ENCODE results near the gene GAB3.
"Not testable (repeated sequence)": the region's sequence is repeated elsewhere in the genome, so short reads cannot be mapped to it uniquely, and the experiment has no call there.

Gene GAB3

DNA sequence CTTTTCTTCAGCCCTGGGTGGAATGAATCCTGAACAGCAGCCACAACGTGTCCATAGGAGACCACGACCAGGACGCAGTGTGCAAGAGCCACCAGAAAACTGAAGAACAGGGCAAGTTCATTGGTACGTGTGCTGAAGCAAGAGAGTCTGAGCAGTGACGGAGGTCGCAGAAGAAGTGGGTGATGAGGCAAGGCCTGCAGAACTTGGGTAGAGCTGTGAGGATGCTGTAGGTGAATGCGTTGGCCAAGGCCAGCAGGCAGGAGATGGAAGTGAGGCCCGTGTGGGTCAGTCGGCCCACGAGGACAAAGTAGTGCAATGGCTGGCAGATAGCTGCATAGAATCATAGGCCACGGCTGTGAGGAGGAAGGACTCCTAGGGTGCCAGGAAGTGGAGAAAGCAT is 91.9 kb downstream of the GAB3 start:
- DNase-seq (ENCODE audit: low read depth): no peak
- TF ChIP-seq, protein P1, sequence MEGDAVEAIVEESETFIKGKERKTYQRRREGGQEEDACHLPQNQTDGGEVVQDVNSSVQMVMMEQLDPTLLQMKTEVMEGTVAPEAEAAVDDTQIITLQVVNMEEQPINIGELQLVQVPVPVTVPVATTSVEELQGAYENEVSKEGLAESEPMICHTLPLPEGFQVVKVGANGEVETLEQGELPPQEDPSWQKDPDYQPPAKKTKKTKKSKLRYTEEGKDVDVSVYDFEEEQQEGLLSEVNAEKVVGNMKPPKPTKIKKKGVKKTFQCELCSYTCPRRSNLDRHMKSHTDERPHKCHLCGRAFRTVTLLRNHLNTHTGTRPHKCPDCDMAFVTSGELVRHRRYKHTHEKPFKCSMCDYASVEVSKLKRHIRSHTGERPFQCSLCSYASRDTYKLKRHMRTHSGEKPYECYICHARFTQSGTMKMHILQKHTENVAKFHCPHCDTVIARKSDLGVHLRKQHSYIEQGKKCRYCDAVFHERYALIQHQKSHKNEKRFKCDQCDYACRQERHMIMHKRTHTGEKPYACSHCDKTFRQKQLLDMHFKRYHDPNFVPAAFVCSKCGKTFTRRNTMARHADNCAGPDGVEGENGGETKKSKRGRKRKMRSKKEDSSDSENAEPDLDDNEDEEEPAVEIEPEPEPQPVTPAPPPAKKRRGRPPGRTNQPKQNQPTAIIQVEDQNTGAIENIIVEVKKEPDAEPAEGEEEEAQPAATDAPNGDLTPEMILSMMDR (IDR thresholded peaks at IDR 0.05; ENCODE audit: insufficient read depth, low read depth, low read length, missing control alignments): no peak
- H3K4me3 ChIP-seq (ENCODE audit: low read length): no peak overlapping the region

DNA sequence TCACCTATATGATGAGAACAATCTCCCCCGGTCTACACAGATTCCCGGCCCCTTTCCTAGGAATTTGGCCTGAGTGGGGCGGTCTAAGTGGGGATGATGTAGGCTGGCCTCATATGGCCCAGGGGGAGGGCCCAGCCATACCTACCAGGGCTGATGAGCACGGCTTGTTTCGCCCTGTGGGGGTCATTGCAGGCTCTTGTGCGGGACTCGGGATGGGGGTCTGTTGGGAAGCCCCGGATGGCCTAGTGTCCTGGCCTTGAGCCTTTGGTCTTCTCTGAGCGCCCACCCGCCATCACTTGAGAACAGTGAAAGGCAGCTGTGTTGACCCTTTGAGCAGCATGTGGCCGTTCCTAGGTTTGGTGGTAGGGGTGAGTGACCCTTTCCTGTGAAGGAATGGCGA is 92.7 kb downstream of the GAB3 start:
- no peak for DNase-seq (ENCODE audit: low read depth)
- H3K4me3 ChIP-seq (ENCODE audit: low read length): no peak overlapping the region
- TF ChIP-seq, protein P1 (IDR thresholded peaks at IDR 0.05; ENCODE audit: insufficient read depth, low read depth, low read length, missing control alignments): no peak

DNA sequence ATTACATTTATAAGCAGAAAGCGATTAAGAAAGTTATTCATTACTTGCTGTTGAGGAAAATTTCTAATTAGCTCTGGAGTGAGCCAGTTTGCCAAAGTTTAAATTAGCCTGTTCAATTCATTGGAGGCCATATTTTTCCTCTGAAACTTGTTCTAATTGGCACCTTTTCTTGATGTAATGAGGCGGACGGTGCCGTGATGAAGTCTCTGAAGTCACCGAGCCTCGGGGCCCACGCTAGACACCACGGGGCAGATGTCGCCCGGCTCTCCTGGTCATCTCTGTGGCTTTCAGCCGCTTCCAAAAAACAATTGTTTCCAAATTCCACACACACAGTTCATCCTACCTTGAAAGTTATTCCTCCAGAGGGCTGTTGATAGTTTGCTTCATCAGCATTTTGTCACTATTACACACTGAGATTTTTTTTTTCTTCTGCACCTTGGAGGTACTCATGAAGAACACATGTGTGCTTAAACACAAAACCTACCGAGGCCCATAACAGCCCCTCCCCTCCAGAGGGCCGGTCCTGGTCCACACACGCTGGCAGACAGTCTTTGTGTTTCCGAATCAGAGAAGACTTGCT is 93.6 kb downstream of the GAB3 start:
- TF ChIP-seq, protein P1 (IDR thresholded peaks at IDR 0.05; ENCODE audit: insufficient read depth, low read depth, low read length, missing control alignments): no peak
- no peak overlapping the region for H3K4me3 ChIP-seq (ENCODE audit: low read length)

DNA sequence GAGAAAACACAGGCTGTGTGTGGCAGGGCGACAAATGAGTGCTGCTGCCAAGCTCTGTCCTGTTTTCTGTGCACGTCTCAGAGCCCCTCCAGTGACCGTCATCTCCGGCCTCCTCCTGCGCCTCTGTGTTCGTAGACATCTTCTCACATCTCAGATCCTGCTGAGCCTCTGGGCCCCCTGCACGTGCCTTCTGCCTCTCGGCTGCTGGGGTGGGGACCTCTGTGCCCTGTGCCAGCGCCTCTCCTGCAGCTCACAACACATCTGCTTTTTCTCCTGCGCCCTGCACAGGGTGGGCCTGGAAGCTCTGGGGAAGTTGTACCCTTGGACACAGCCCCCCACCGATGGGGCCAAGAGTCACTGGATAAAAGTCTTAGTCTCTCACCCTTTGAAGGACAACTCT is 95.1 kb downstream of the GAB3 start:
- TF ChIP-seq, protein P1 (IDR thresholded peaks at IDR 0.05; ENCODE audit: insufficient read depth, low read depth, low read length, missing control alignments): no peak
- H3K4me3 ChIP-seq (ENCODE audit: low read length): no peak overlapping the region
- no peak for DNase-seq (ENCODE audit: low read depth)

More for the DNA sequence above, 93.6 kb downstream of the GAB3 start:
- no peak for DNase-seq (ENCODE audit: low read depth)

DNA sequence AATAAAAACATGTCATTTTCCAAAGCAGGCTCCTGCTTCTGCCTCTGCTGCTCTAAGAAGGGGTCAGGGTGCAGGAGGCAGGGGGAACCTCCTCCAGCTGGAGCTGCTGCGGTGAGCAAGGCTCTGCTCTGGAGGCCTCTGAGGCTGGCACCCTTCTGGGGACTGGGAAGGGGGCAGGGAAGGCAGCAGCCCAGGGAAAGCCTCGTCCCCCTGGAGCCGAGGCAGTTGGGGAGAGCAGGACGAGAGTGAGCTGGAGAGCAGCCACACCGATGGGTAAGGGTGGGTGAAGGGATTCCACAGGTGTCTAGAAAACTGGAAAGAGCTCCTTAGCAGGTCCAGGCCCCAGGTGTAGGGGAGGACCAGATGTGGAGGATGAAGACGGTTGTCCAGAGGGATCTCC is 95.5 kb downstream of the GAB3 start:
- TF ChIP-seq, protein P1 (IDR thresholded peaks at IDR 0.05; ENCODE audit: insufficient read depth, low read depth, low read length, missing control alignments): no peak
- DNase-seq (ENCODE audit: low read depth): no peak
- no peak overlapping the region for H3K4me3 ChIP-seq (ENCODE audit: low read length)

DNA sequence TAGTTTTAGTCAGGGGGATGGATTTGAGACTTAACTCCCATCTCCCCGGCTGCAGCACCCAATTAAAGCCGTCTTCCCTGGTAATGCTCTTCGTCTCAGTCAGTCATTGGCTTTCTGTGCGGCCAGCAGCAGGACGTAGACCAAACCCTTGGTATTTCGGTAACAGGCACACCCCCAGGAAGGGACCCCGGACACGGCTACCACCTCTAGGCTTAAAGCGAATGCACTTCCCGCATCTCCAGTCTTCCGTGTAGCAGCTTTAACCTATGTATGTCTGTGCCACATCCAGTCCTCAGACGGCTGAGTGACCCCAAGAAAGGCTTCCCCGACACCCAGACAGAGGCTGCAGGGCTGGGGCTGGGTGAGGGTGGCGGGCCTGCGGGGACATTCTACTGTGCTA is 96.0 kb downstream of the GAB3 start:
- DNase-seq (ENCODE audit: low read depth): no peak
- TF ChIP-seq, protein P1 (IDR thresholded peaks at IDR 0.05; ENCODE audit: insufficient read depth, low read depth, low read length, missing control alignments): no peak

DNA sequence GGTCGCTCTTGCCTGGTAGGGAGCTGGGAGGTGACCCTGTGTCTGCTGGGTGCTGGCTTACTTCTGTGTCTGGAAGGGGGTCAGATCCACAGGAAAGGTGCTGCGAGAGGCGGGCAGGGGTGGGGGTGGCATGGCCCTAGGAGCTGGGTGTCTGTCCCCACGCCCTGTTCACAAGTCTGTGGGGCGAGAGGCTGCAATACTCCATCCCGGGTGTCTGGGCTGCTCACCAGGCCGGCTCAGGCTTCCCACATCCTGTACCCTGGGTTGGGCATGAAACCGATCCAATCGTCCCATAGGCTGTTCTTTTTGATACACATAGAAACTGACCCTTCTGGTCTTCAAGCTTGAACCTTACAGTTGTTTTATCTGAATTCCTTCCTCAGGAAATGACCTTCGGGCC is 96.5 kb downstream of the GAB3 start:
- no peak for DNase-seq (ENCODE audit: low read depth)
- TF ChIP-seq, protein P1 (IDR thresholded peaks at IDR 0.05; ENCODE audit: insufficient read depth, low read depth, low read length, missing control alignments): no peak
- no peak overlapping the region for H3K4me3 ChIP-seq (ENCODE audit: low read length)

More for the DNA sequence above, 96.0 kb downstream of the GAB3 start:
- no peak overlapping the region for H3K4me3 ChIP-seq (ENCODE audit: low read length)

DNA sequence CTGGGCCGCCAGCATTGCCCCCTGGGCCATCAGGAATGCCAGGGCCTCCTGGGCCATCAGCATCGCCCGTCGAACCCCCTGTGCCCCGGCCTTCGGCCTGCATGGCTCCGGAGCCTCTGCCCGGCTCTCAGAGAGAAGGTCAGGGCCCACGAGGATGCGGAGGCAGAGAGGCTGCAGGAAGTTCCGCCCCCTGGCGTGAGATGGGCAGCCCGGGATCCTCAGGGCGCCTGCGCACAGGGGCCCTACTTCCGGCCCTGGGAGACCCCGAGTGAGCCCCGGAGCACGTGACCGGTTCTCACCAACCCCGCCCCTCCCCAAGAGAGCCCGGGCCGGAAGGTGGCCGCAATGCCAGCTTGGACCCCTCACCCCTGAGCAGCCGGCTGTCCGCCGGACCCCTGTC is 97.5 kb downstream of the GAB3 start, which contains the start of gene CTAG2:
CTAG2 (minus strand) TSS at position 167 of the 400 bp plus-strand sequence; CDS start at position 103, 64 bp downstream.
- not testable (repeated sequence) for DNase-seq (ENCODE audit: low read depth)

More for the DNA sequence above, 97.5 kb downstream of the GAB3 start, which contains the start of gene CTAG2:
- not testable (repeated sequence) for H3K4me3 ChIP-seq (ENCODE audit: low read length)

Measured in epithelial cell of esophagus (primary cell).